HG03439 (cell line): Measurements from ENCODE around the gene PPP1R12A.
"Not testable (repeated sequence)": the region's sequence is repeated elsewhere in the genome, so short reads cannot be mapped to it uniquely, and the experiment has no call there.

Experiments used
- ATAC-seq: cut with Tn5 transposase; IDR thresholded peaks from one replicate; pipeline ENCODE4 v1.9.1; 2021; ENCODE audit warnings: mild to moderate bottlenecking, moderate library complexity; ENCODE audit not compliant: unreplicated experiment

The PPP1R12A gene

GRCh38 chr12:79895804-79896203, 39.1 kb downstream of the PPP1R12A start:
- ATAC-seq: no peak

- no peak for ATAC-seq
Observed at GRCh38 chr12:79895071-79895470, 39.8 kb downstream of the PPP1R12A start.

- no peak for ATAC-seq
Observed at GRCh38 chr12:79891506-79892162, 43.3 kb downstream of the PPP1R12A start.

- no peak for ATAC-seq
Observed at GRCh38 chr12:79887890-79888289, 47.0 kb downstream of the PPP1R12A start.

DNA sequence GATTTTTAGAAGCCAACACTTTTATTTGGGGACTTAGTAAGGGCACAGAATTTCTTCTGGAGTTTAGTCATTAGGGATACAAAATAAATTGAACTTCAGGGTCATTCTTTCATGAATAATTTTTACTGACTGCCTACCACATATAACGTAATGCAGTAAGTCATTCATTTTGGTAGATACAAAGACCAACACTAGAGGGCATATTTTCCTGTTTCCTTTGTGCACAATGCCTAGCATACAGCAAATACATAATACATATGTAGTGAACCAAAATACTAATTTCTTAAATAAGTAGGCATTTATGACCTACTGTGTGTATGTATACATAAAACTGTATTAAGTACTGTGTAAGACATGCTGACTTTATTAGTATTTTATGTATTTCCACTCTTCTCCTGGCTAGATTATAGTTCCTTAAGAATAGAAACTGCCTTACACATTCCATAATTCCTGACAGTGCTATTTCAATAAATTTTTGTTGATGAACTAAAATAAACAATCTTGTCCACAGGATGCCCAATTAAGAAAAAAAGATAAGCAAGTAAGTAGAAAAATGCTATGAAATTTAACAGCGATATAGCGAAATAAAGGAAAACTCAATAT, 47.9 kb downstream of the PPP1R12A start:
- ATAC-seq: peak; percentile 61

- ATAC-seq: no peak
Observed at GRCh38 chr12:79885911-79886490, 48.9 kb downstream of the PPP1R12A start.

GRCh38 chr12:79884401-79885006, 50.4 kb downstream of the PPP1R12A start:
- ATAC-seq: no peak

- ATAC-seq: no peak
Observed at GRCh38 chr12:79883216-79883615, 51.7 kb downstream of the PPP1R12A start.

DNA sequence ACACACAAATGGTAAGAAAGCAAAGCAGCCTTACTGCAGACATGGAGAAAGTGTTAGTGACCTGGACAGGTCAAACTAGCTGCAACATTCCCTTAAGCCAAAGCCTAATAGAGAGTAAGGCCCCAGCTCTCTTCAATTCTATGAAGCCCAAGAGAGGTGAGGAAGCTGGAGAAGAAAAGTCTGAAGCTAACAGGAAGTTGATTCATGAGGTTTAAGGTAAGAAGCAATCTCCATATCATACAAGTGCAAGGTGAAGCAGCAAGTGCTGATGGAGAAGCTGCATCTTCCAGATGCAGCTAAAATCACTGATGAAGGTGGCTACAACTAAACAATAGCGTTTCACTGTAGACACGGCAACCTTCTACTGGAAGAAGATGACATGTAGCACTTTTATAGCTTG, 53.5 kb downstream of the PPP1R12A start:
- ATAC-seq: no peak

DNA sequence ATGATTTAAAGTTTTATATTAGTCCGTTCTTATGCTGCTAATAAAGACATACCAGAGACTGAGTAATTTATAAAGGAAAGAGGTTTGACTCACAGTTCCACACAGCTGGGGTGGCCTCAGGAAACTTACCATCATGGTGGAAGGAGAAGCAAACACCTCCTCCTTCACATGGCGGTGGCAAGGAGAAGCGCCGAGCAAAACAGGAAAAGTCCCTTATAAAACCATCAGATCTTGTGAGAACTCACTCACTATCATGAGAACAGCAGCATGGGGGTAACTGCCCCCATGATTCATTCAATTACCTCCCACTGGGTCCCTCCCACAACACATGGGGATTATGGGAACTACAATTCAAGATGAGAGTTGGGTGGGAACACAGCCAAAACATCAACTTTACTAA, 56.4 kb downstream of the PPP1R12A start:
- not testable (repeated sequence) for ATAC-seq

DNA sequence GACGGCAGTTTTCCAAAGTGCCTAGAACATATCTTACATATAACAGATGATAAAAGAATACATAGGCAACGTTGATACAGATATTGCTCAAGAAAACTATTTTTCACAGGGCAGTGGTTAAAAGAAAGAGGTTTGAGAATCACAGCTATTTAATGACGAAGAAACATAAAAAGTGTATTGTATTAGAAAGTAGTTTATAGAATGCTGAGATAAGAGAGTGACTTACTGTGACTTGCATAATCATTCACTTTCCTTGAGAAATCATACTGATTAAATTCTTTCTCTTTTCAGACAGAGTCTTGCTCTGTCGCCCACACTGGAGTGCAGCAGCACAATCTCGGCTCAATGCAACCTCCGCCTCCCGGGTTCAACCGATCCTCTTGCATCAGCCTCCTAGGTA, 57.7 kb downstream of the PPP1R12A start:
- ATAC-seq: no peak

GRCh38 chr12:79874665-79875064, 60.2 kb downstream of the PPP1R12A start:
- ATAC-seq: no peak

DNA sequence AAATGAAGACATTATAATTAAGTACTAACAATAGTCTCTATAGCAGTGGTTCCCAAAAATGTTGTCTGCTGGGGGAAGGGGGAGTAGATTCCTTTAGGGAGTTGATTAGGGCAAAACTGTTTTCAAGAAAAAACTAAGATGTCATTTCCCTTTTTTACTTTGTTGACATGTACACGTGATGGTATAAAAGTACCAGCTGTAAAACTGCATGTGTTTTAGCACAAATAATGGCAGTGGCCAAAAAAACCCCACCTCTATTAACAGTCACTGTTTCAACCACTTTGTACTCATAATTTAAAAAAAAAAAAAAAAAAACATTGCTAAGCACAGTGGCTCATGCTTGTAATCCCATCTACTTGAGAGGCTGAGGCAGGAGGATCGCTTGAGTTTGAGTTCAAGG, 61.7 kb downstream of the PPP1R12A start:
- ATAC-seq: no peak

- ATAC-seq: no peak
Observed at GRCh38 chr12:79871621-79872020, 63.3 kb downstream of the PPP1R12A start.

DNA sequence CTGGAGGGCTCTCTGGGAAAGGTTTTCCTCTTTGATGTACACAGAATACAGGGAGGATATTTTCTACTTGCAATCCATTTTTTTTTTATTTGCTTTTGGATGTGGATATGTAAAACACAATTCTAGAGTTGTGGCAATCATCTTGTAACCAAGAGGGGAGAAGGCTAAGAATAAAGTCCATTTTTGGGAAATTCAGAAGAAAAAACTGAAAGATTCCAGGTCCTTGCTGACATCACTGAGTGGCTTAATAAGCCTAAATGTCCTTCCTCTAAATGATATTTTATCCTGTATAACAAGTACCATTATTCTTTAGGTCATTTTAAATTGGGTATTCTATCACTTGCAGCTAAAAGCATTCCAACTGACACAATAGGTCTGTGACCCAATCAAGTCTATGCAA, 64.0 kb downstream of the PPP1R12A start:
- ATAC-seq: no peak

- ATAC-seq: no peak
Observed at GRCh38 chr12:79859646-79860045, 75.3 kb downstream of the PPP1R12A start.

GRCh38 chr12:79858518-79858917, 76.4 kb downstream of the PPP1R12A start:
- ATAC-seq: no peak

GRCh38 chr12:79857675-79858074, 77.2 kb downstream of the PPP1R12A start:
- no peak for ATAC-seq

DNA sequence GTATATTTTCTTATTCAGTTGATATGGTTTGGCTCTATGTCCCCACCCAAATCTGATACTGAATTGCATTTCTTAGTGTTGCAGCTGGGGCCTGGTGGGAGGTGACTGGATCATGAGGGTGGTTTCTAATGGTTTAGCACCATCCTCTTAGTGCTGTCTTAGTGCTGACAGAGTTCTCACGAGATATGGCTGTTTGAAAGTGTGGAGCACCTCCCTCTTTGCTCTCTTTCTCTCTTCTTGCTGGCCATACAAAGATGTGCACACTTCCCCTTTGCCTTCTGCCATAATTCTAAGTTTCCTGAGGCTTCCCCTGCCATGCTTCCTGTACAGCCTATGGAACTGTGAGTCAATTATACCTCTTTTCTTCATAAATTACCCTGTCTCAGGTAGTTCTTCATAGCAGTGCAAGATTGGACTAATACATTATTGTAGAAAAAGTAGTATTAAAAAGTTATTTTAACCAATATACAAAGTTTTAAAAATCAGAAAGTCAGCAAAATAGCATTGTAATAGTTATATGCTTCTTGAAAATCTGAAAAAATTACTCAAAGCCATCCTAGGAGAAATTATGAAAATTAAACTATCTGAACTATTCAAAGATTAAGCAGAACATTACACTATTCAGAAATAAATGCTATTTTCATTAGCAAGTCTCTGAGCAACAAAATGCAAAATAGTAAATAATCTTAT, 84.1 kb downstream of the PPP1R12A start:
- ATAC-seq: no peak

DNA sequence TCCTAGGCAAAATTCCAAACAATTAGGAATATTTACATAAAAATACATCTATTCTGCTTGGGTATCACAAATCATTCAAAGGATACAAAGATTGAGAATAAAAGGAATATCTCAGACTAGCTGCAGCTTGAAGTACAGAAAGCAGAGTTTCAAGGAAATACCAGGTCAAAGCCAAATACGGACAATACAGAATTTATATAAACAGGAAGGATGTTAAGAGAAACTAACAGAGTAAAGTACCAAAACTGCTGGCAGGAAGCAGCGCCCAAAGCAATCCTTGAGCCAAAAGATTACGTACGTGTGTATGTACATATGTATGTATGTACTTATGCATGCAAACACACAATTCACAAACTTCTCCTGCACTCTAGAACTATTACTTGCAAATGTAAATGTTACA, 86.6 kb downstream of the PPP1R12A start:
- no peak for ATAC-seq

DNA sequence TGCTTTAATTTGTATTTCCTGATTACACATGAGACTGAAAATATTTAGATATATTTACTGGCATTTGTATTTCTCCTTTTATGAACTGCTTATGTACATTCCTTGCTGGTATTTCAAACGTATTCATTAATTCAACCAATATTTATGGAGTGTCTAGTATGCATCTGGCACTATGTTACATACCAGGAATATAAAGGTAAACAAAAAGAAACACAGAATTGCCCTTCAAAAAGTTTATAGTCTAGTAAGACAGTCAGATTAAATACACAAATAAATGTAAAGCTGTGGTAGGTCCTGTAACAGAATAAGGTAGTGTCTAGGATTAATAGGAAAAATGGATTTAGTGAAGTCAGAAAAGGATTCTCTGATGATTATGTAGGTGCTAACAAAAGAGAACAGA, 87.5 kb downstream of the PPP1R12A start:
- no peak for ATAC-seq

DNA sequence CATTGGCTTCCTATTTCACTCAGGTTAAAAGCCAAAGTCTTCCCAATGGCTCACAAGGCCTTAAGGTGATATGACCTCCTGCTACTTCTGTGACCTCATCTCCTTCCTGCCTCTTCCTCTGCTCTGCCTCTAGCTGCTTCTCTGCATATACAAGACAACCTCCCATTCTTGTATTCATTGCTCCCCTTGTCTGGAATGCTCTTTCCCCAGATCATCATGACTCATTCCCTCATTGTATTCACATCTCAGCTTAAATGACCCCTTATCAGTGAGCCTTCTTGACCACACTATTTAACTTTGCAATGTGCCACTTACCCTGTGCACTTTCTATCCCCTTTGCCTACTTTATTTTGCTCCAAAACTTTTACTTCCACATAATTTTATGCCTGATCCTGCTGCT, 90.2 kb downstream of the PPP1R12A start:
- ATAC-seq: no peak
